CD4-positive, alpha-beta T cell (primary cell): Measurements from ENCODE around the gene FGGY. TPM values are rescaled to one million over a fixed set of nuclear protein-coding genes. Genes with fewer than 3 reads are reported as not detected.
"Not testable (repeated sequence)": the region's sequence is repeated elsewhere in the genome, so short reads cannot be mapped to it uniquely, and the experiment has no call there.

Experiments used
- ATAC-seq: fragments of 200-7000 bp; cut with Tn5 transposase; one replicate; pipeline ENCODE4 v1.10.0; 2022; ENCODE audit warnings: mild to moderate bottlenecking; ENCODE audit not compliant: poor library complexity
- CTCF ChIA-PET: fragments of 350-600 bp; sonication (Branson Sonifier 250); formaldehyde crosslinking; loops from one replicate; lab custom pipeline; 2021; ENCODE audit warnings: antibody characterized with exemption, inconsistent platforms; lab: Charles Lee
- POLR2A ChIA-PET: fragments of 350-600 bp; sonication (Branson Sonifier 250); formaldehyde crosslinking; loops from one replicate; lab custom pipeline; 2021; ENCODE audit warnings: antibody characterized with exemption, inconsistent platforms; lab: Charles Lee
- DNase-seq, 14 experiments: peaks; one replicate each; pipeline ENCODE4 v3.0.0-alpha.2; 2013 to 2020; ENCODE audit warnings: mixed read lengths in 2 of 14
- H3K27ac ChIP-seq, 2 donors: one replicate each; pipeline versions ENCODE4 v1.5.1 to v1.7.0; 2013; ENCODE audit warnings: low read length in 2 of 2, low read depth in 1 of 2, mild to moderate bottlenecking in 1 of 2
- H3K27me3 ChIP-seq, 2 experiments: 1 replicate in 1 of 2; 2 replicates in 1 of 2; pipeline versions ENCODE4 v1.6.1 to v1.7.0; 2013; ENCODE audit warnings: low read length in 2 of 2, control low read depth in 1 of 2, mild to moderate bottlenecking in 1 of 2, moderate library complexity in 1 of 2; ENCODE audit not compliant: insufficient read depth in 2 of 2, control insufficient read depth in 1 of 2
- H3K36me3 ChIP-seq: one replicate; pipeline ENCODE4 v1.6.1; 2013; ENCODE audit warnings: low read length, control low read depth; ENCODE audit not compliant: insufficient read depth
- H3K4me1 ChIP-seq: one replicate; pipeline ENCODE4 v1.6.1; 2013; ENCODE audit warnings: low read length, control low read depth; ENCODE audit not compliant: insufficient read depth
- H3K4me3 ChIP-seq: one replicate; pipeline ENCODE4 v1.5.1; 2013; ENCODE audit warnings: mild to moderate bottlenecking, low read length, moderate library complexity
- H3K9me3 ChIP-seq, 2 experiments: 1 replicate in 1 of 2; 2 replicates in 1 of 2; pipeline versions ENCODE4 v1.6.1 to v1.7.0; 2013; ENCODE audit warnings: low read length in 2 of 2, mild to moderate bottlenecking in 2 of 2, control low read depth in 1 of 2, moderate library complexity in 1 of 2; ENCODE audit not compliant: control insufficient read depth in 1 of 2, insufficient read depth in 1 of 2
- H3K27ac Mint-ChIP-seq: one replicate; pipeline ENCODE4 v1.8.0; 2020; ENCODE audit warnings: mixed read lengths
- H3K27me3 Mint-ChIP-seq: one replicate; pipeline ENCODE4 v1.8.0; 2021; ENCODE audit warnings: mixed read lengths
- H3K36me3 Mint-ChIP-seq: one replicate; pipeline ENCODE4 v1.8.0; 2021; ENCODE audit warnings: low read depth, mixed read lengths
- H3K4me1 Mint-ChIP-seq: one replicate; pipeline ENCODE4 v1.8.0; 2021; ENCODE audit warnings: low read depth, mixed read lengths
- H3K4me3 Mint-ChIP-seq: one replicate; pipeline ENCODE4 v1.8.0; 2020; ENCODE audit warnings: mild to moderate bottlenecking, mixed read lengths
- H3K9me3 Mint-ChIP-seq: one replicate; pipeline ENCODE4 v1.8.0; 2020; ENCODE audit warnings: mixed read lengths
- CTCF ChIP-seq: fragments of 200-600 bp; IDR thresholded peaks from one replicate; pipeline ENCODE4 v1.8.0; 2022; ENCODE audit warnings: antibody characterized with exemption, mild to moderate bottlenecking
- intact Hi-C, 2 experiments: fragments of 100-400 bp; cut with DNase I in 1 of 2; cut with micrococcal nuclease in 1 of 2; formaldehyde crosslinking; loops; one replicate each; pipeline versions ENCODE4 v1.15.1 to v1.9.0; 2023 to 2025; cut with DNase I, micrococcal nuclease
- total RNA-seq, 174 experiments: library from RNA in 2 of 174; stranded (reverse) in 2 of 174; gene quantifications; one replicate each; pipeline ENCODE4 v1.2.3 and lab custom pipeline; 2021 to 2026

Gene FGGY
- total RNA-seq, 2 experiments from 2014 or later, result 9.5 to 10.0 TPM

GRCh38 chr1:59605184-59605583, 308.3 kb downstream of the FGGY start:
- CTCF ChIA-PET, result no interaction called here
- H3K27me3 Mint-ChIP-seq, result no peaks in the 10 kb centered on the region
- no peaks in the 10 kb centered on the region for H3K27me3 ChIP-seq
- POLR2A ChIA-PET, result interaction anchor here (1.5 kb wide), 1 partner anchor 24 kb away, joined by 3 read pairs; no protein-coding TSS in a partner anchor
- TF ChIP-seq CTCF, result no peak
- no peaks in the 10 kb centered on the region for H3K4me1 ChIP-seq
- no peak overlapping the region for H3K27ac Mint-ChIP-seq
- intact Hi-C loops, result no loop called here
- H3K9me3 Mint-ChIP-seq, result no peaks in the 10 kb centered on the region
- no peak for DNase-seq
- peaks cover 21% of the 10 kb centered on the region for H3K36me3 Mint-ChIP-seq
- no peak for ATAC-seq
- no peaks in the 10 kb centered on the region for H3K9me3 ChIP-seq
- H3K4me1 Mint-ChIP-seq, result no peaks in the 10 kb centered on the region
- no peak overlapping the region for H3K27ac ChIP-seq
- no peaks in the 10 kb centered on the region for H3K36me3 ChIP-seq
- H3K4me3 ChIP-seq, result no peak overlapping the region
- H3K4me3 Mint-ChIP-seq, result no peak overlapping the region

GRCh38 chr1:59605761-59606160, 308.9 kb downstream of the FGGY start:
- intact Hi-C loops, result no loop called here
- H3K36me3 ChIP-seq, result no peaks in the 10 kb centered on the region
- H3K9me3 ChIP-seq, result peaks cover 0 to 4% of the 10 kb centered on the region in 2 experiments
- ChIA-PET POLR2A (interaction anchor here (1.5 kb wide), 1 partner anchor 25 kb away, joined by 3 read pairs; no protein-coding TSS in a partner anchor), CTCF (no interaction called here)
- no peak overlapping the region for H3K27ac Mint-ChIP-seq
- DNase-seq (no peak), ATAC-seq (no peak)
- H3K36me3 Mint-ChIP-seq, result peaks cover 22% of the 10 kb centered on the region
- no peaks in the 10 kb centered on the region for H3K27me3 ChIP-seq
- no peaks in the 10 kb centered on the region for H3K4me1 ChIP-seq
- no peaks in the 10 kb centered on the region for H3K4me1 Mint-ChIP-seq
- H3K9me3 Mint-ChIP-seq, result no peaks in the 10 kb centered on the region
- H3K27ac ChIP-seq, result no peak overlapping the region
- no peaks in the 10 kb centered on the region for H3K27me3 Mint-ChIP-seq
- no peak for TF ChIP-seq CTCF
- no peak overlapping the region for H3K4me3 Mint-ChIP-seq
- H3K4me3 ChIP-seq, result no peak overlapping the region

GRCh38 chr1:59609245-59609644, 312.4 kb downstream of the FGGY start:
- H3K4me1 Mint-ChIP-seq, result no peaks in the 10 kb centered on the region
- no peak for DNase-seq
- Histone ChIP-seq H3K36me3 (no peaks in the 10 kb centered on the region), H3K27ac (no peak overlapping the region), H3K27me3 (no peaks in the 10 kb centered on the region), H3K4me1 (no peaks in the 10 kb centered on the region), H3K4me3 (no peak overlapping the region), H3K9me3 (peaks cover 0 to 7% of the 10 kb centered on the region in 2 experiments)
- peaks cover 2% of the 10 kb centered on the region for H3K9me3 Mint-ChIP-seq
- no peak overlapping the region for H3K4me3 Mint-ChIP-seq
- ChIA-PET CTCF (no interaction called here), POLR2A (no interaction called here)
- ATAC-seq, result no peak
- TF ChIP-seq CTCF, result no peak
- peaks cover 22% of the 10 kb centered on the region for H3K36me3 Mint-ChIP-seq
- no peak overlapping the region for H3K27ac Mint-ChIP-seq
- intact Hi-C loops, result no loop called here
- no peaks in the 10 kb centered on the region for H3K27me3 Mint-ChIP-seq

GRCh38 chr1:59610499-59610898, 313.6 kb downstream of the FGGY start:
- H3K4me1 ChIP-seq, H3K27me3 ChIP-seq, H3K36me3 ChIP-seq, H3K4me1 Mint-ChIP-seq, H3K4me3 ChIP-seq, CTCF ChIA-PET, H3K9me3 ChIP-seq, POLR2A ChIA-PET, DNase-seq, H3K9me3 Mint-ChIP-seq, intact Hi-C loops, ATAC-seq, H3K27ac Mint-ChIP-seq, H3K4me3 Mint-ChIP-seq, H3K27me3 Mint-ChIP-seq, H3K27ac ChIP-seq: not testable (repeated sequence)
- H3K36me3 Mint-ChIP-seq, result peaks cover 22% of the 10 kb centered on the region
